ENCODE measurements around the gene PGBD4. TPM values are rescaled to one million over a fixed set of nuclear protein-coding genes. Genes with fewer than 3 reads are reported as not detected.
"Not testable (repeated sequence)": the region's sequence is repeated elsewhere in the genome, so short reads cannot be mapped to it uniquely, and the experiment has no call there.

PGBD4 gene
- polyA plus RNA-seq, 3 donors: 0.45 to 0.61 (median 0.46) TPM

DNA sequence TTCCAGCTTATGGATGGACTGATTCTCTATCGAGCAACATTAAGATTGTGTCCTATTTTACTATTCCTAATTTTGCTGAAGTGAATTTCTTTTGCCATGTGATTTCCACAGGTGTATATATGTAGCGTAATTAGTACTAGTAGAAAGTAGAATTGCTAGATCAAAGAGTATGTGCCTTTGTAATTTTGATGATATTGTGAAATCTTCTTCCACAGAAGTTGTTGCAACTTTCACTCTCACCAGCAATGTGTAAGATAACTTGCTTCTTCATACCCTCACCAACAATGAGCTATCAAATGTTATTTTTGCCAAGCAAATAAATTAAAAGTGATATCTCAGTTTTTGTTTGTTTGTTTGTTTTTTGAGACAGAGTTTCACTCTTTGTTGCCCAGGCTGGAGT lies 5.4 kb downstream of the PGBD4 start:
- H3K27ac ChIP-seq (ENCODE audit: low read depth, low read length): no peak overlapping the region
- WGBS, 3 donors: 81 to 88% (median 82%) methylated on average over 2 of the region's 2 CpGs

DNA sequence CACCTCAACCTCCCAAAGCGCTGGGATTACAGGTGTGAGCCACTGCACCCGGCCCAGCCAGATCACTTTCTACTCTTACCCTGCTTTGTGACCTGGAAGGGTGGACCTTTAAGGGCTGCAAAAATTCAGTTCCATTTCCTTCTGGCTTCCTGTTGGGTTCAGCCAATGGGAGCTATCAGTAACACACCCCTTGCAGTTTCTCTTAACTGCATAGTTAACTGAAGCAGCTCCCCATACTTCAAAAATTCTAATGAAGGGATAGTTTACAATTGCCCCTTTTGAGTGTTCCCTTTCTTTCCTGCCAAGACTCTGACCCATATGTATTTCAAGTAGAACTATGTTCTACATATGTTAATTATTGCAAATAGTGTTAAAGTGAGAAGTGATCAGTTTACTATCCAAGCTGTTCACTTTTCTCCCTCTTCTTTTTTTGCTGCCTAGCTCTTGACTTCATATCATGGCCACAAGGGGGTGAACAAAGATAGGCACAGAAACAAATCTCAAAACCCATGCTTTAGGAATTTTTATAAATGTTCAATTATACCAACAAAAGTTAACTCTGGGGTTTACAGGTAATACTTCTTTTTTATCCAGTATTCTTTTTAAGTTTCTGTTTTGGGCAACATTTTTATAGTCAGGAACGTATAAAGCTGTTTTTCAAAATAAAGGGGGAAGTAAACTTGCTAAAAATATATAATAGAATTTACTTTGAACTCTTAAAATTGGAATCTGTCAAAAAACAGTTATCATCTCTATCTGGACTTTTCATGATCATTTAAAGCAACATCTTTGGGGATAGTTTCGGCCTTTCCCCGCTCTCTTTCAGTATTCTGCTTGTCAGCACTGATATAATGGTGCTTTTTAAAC lies 8.1 kb downstream of the PGBD4 start:
- 65 to 69% (median 67%) methylated on average over 5 of the region's 5 CpGs for WGBS, 3 donors
- no peak overlapping the region for H3K27ac ChIP-seq (ENCODE audit: low read depth, low read length)

DNA sequence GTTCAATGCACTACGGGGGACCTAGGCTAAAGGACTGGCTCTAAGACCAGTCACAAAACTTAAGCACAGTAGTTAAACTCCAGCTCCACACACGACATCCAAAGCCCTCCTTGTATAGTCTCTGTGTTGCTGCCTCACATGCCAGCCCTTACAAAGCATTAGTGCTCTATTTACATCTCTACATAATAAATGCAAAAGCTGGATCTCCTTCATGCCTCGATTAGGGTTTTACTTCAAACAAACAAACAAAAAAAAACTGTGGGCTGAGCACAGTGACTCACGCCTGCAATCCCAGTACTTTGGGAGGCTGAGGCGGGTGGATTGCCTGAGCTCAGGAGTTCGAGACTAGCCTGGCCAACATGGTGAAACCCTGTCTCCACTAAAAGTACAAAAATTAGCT lies 9.6 kb downstream of the PGBD4 start:
- no peak overlapping the region for H3K27ac ChIP-seq (ENCODE audit: low read depth, low read length)
- WGBS, 3 donors: 64 to 77% (median 75%) methylated on average over 6 of the region's 6 CpGs

DNA sequence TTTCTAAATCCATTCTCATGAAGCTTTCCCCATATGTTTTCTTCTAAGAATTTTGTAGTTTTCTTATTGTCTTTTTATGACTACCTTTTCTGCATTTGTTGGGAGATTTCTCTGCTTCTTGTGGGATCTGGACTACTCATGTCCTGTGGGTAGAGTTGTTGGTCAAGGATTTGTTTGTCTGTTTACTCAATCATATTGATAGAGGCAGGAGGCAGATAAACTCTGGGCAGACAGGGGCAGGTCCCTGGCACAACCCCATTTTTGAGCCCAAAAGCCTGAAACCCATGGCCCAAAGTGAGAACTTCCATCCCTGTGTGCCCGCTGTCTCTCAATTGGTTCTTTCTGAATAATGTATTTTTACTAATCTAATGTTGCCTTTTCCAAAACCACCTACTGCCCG lies 12.3 kb downstream of the PGBD4 start:
- H3K27ac ChIP-seq (ENCODE audit: low read depth, low read length): no peak overlapping the region
- WGBS, 3 donors: 43 to 50% (median 50%) methylated on average over 2 of the region's 2 CpGs

DNA sequence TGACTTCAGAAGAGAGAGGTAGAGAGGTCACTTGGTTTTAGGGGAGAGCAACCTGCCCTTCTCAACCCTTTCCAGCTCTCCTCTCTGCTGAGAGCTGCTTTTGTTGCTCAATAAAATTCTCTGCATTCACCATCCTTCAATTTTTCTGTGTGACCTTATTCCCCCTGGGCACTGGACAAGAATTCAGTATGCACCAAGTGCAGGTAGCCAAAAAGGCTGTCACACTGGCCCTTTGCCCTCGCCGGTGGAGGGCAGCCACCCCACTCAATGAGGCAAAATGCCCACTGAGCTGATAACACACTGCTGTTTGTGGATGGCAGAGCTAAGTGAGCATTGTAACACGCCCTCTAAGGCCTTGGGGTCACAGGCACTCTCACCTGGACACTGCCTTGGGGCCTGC lies 12.9 kb downstream of the PGBD4 start:
- 86 to 87% (median 86%) methylated on average over 3 of the region's 3 CpGs for WGBS, 3 donors
- H3K27ac ChIP-seq (ENCODE audit: low read depth, low read length): no peak overlapping the region

DNA sequence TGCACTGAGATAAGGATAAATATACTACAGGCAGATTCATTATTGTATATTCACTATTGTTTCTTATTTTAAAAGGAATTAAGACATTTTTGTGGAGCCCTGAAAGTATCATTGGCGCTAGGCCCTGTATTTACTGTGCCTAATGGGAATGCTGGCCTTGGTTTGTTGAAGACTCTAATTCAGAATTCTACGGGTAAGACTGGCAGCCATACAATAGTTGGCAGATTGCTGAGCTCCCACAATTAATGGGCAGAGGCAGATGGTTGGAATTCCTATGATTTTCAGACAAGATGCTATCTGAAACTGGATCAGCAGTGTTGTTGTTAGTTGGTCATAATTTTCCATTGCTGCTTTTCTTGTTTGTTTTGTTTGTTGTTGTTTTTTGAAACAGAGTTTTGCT lies 14.7 kb downstream of the PGBD4 start:
- H3K27ac ChIP-seq (ENCODE audit: low read depth, low read length): no peak overlapping the region
- 42 to 85% (median 65%) methylated on average over 2 of the region's 2 CpGs for WGBS, 3 donors

DNA sequence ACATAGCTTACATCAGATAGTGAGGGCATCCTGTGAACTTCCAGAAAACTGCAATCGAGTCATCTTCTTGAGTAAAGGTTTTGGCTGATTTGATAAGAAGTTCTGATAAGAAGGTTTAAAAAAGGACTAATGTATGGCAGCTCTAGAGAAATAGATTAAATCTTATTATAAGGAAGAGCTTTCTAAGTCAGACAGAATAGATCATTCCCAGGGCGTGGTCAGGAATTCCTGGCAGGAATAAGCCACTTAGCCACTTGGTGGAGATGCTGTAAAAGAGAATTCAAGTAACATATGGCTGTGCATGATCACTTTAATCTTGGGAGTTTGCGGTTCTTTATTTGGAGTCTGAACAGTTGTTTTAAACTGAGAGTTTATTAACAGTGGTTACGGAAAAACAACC lies 17.4 kb downstream of the PGBD4 start:
- no peak overlapping the region for H3K27ac ChIP-seq (ENCODE audit: low read depth, low read length)
- WGBS, 3 donors: 50 to 69% (median 58%) methylated on average over 4 of the region's 4 CpGs

DNA sequence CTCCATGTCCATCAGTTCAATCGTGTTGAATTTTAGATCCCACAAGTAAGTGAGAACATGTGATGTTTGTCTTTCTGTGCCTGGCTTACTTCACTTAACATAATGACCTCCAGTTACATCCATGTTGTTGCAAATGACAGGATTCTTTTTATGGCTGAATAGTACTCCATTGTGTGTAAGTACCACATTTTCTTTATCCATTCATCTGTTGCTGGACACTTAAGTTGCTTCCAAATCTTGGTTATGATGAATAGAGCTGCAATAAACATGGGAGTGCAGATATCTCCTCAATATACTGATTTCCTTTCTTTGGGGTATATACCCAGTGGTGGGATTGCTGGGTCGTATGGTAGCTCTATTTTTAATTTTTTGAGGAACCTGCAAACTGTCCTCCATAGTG lies 18.5 kb downstream of the PGBD4 start:
- H3K27ac ChIP-seq (ENCODE audit: low read depth, low read length): not testable (repeated sequence)
- 52 to 68% (median 67%) methylated on average over 2 of the region's 2 CpGs for WGBS, 3 donors

DNA sequence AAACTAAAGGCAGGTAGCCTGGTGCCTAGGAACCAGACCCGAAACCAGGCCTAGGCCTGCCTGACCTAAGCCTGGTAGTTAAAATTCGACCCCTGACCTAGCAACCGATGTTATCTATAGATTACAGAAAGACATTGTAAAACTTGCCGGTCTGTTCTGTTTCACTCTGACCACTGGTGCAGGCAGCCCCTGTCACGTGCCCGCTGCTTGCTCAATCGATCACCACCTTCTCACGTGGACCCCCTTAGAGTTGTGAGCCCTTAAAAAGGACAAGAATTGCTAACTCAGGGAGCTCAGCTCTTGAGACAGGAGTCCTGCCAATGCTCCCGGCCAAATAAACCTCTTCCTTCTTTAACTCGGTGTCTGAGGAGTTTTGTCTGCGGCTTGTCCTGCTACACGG lies 19.9 kb downstream of the PGBD4 start:
- H3K27ac ChIP-seq (ENCODE audit: low read depth, low read length): not testable (repeated sequence)
- WGBS, 3 donors: 73 to 82% (median 78%) methylated on average over 12 of the region's 12 CpGs

DNA sequence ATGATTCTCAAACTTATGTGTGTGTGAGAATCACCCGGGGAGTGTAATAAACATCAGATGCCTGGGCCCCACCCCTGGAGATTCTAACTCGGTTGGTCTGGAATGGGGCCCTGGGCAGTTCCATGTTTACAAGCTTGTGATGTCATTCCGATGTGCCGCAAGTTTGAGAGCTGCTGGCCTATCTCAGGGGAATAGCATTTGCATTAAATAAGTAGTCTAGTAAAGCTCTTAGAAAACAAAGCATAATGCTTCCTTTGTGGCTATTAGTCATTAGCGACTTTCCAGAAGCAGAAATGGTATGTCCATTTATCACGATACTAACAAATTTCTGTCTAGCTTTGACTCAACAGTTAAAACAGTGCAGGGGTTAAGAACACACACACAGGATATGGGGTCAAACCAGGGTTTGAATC lies 20.9 kb downstream of the PGBD4 start:
- 32 to 63% (median 55%) methylated on average over 6 of the region's 6 CpGs for WGBS, 3 donors

DNA sequence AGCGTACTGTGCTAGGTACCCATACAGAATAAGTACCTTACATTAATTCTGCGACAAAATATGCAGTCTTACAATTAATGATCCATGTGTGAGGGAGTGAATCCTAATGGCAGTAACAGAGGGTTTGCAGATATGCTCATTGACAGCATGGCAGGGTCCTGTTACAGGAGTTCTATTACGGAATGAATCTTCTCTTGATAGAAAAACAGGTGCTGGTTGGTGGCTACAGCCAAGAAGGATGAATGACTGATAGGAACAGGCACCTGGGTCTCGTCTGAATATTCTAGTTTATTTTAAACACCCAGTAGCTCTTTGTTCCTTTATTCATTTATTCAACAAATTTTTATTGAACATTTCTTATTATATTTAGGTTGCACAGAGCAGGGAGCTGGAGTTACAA lies 22.8 kb downstream of the PGBD4 start:
- H3K27ac ChIP-seq (ENCODE audit: low read depth, low read length): no peak overlapping the region
- 74 to 77% (median 75%) methylated on average over 4 of the region's 4 CpGs for WGBS, 3 donors

More for the DNA sequence above, 20.9 kb downstream of the PGBD4 start:
- H3K27ac ChIP-seq (ENCODE audit: low read depth, low read length): no peak overlapping the region

DNA sequence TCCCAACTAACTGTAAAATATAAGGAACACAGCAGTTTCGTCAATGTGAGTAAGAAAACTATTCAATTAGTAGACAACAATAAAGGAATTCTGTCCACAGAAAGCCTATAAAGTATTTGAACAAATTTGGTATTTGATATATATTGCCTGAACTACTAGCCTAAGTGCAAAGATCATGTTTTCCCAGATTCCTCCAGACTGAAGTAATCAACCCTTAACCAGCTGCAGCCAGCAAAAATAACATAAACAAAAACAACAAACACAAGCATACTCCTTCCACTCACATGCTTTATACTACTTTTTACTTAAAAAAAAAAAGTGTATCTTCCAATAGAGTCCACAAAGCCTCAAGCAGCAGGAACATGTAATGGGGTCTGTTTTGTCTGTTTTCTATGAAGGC lies 24.1 kb downstream of the PGBD4 start:
- 51 to 82% (median 61%) methylated on average over 1 of the region's 1 CpG for WGBS, 3 donors
- H3K27ac ChIP-seq (ENCODE audit: low read depth, low read length): no peak overlapping the region

DNA sequence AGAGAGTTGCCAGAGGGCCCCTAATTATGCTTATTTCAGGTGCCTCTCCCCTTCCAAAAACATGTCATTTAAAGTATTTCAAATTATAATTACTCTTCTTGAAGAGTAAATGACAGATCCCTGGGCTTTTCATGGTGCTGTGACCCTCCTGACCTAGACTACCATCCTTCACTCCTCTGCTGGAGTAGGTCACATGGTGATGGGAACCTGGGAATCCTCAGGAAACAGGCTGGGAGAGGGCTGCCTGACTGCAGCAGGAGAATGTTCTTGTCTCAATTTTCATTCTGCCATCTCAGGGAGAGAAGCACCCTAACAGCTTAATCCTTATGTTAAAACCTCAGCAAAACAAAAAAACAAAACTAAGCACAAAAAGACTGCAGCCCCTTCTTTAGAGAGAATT lies 24.6 kb downstream of the PGBD4 start:
- no peak overlapping the region for H3K27ac ChIP-seq (ENCODE audit: low read depth, low read length)

DNA sequence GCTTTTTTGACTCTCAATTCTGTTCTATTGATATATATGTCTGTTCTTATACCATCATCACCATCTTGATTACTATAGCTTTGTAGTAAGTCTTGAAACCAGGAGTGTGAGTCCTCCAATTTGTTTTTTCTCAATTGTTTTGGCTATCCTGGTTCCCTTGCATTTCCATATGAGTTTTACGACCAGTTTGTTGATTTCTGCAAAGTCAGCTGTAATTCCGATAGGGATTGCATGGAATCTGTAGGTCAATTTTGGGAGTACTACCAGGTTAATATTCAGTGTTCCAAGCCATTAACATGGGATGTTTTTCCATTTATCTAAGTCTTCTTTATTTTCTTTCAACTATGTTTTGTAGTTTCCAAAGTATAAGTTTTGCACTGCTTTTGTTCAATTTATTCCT lies 27.0 kb downstream of the PGBD4 start:
- no peak overlapping the region for H3K27ac ChIP-seq (ENCODE audit: low read depth, low read length)
- 48 to 50% (median 49%) methylated on average over 2 of the region's 2 CpGs for WGBS, 3 donors

DNA sequence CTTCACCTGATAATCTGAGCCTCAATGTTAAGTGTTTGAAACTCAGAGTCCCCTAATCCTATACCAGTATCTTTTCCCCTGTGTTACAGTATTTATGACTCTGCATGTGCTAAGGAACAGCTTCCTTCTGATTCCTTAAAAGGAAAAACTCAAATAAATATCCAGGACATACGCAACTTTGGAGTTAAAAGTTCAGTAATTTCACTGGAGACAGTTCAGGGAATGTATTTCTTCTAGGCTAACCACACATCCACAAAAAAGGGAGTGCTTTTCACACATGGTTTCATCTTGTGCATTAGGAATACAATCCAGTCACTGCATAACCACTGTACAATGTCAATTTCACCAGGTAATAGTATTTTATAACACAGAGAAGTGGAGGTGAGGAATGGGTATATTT lies 31.0 kb downstream of the PGBD4 start:
- 94 to 97% (median 95%) methylated on average over 1 of the region's 1 CpG for WGBS, 3 donors
- H3K27ac ChIP-seq (ENCODE audit: low read depth, low read length): no peak overlapping the region

DNA sequence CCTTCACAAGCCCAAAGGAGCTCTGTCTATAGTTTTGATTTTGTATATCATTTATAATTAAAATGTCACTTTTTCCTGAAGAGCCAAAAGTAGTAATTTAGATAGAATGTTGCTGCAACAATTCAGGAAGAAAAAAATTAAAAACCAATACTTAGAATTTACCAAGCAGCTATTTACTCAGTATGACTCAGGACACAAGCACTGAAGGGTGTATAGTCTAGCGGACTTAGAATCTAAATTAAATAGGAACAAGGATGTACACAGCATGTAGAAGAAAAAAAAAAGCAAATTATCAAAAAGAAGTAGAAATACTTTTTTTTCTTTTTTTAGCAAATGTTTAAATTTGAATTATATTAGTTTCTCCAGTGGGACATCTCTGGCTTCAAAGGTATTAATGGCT lies 31.6 kb downstream of the PGBD4 start:
- no peak overlapping the region for H3K27ac ChIP-seq (ENCODE audit: low read depth, low read length)
- 90 to 96% (median 95%) methylated on average over 1 of the region's 1 CpG for WGBS, 3 donors

DNA sequence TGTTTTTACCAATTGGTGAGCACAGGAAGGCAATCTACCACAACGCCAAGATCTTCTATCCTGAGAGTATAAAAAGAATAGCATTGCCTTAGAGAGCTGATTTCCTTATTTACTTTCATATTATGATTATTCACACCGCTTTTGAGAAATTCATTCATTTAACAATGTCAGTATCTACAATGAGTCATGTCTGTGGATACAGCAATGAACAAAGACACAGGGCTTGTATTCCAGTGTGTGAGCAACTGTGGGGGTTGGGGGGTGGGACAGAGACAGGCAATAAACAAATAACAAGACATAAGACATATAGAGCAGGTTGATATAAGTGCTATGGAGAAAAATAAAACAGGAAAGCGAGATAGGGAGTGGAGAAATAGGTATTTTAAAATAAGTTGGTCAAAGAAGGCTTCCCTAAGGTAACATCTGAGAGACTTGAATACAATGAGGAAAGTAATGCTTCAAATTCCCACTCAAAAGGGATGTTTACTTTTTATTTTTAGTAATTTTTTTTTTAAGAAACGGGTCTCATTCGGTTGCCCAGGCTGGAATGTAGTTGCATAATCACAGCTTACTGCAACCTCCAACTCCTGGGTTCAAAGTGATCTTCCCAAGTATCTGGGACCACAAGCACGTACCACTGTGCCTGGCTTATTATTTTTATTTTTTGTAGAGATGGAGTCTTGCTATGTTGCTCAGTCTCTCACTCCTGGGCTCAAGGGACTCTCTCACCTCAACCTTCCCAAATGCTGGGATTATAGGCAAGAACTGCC lies 45.7 kb downstream of the PGBD4 start:
- no peak overlapping the region for H3K27ac ChIP-seq (ENCODE audit: low read depth, low read length)
- WGBS, 3 donors: 59 to 69% (median 65%) methylated on average over 6 of the region's 6 CpGs

DNA sequence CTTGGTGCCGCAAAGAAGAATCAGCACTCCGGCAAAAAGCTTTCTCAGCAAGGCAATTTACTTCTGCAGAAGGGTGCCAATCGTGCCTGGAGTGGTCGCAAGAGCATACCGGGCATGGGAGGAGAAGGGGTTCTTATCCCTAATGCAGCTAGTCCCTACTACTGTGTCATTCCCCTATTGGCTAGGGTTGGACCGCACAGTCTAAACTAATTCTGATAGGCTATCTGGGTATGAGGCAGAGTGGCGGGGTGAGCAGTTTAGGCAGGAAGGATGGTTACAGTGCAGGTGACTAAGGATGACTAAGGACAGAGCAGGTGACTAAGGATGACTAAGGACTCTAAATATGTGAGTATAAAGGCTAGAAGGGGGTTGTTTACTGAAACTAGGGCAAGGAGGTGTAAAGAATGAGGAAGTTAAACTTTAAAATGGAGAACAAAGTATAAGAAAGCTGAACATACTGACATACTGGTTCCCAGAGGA lies 52.9 kb downstream of the PGBD4 start:
- H3K27ac ChIP-seq (ENCODE audit: low read depth, low read length): no peak overlapping the region
- WGBS, 3 donors: 90 to 98% (median 95%) methylated on average over 7 of the region's 7 CpGs

DNA sequence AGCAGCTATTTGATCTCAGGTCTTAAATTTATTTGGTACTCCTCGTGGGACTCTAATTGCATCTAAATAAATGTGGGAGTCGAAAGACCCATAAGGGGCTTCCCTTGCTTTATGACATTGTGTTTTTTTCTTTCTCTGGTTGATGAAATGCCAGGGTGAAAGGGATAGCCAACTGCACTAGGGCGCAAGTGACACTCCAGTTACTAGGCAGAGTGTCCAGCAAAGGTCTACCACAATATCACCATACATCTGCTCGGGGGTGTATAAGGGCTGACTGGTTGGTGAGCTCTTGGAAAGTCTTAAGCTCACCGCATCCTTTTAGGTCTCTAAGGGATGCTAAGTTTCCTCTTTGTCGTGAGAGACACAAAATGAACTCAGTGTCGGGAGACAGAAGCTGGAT lies 54.0 kb downstream of the PGBD4 start:
- 93 to 97% (median 93%) methylated on average over 7 of the region's 7 CpGs for WGBS, 3 donors
- H3K27ac ChIP-seq (ENCODE audit: low read depth, low read length): no peak overlapping the region
